ENCODE measurements around the gene CTU1. TPM values are rescaled to one million over a fixed set of nuclear protein-coding genes. Genes with fewer than 3 reads are reported as not detected.

Gene CTU1
- total RNA-seq, 1 donor from 2014 or later: 7.4 TPM

DNA sequence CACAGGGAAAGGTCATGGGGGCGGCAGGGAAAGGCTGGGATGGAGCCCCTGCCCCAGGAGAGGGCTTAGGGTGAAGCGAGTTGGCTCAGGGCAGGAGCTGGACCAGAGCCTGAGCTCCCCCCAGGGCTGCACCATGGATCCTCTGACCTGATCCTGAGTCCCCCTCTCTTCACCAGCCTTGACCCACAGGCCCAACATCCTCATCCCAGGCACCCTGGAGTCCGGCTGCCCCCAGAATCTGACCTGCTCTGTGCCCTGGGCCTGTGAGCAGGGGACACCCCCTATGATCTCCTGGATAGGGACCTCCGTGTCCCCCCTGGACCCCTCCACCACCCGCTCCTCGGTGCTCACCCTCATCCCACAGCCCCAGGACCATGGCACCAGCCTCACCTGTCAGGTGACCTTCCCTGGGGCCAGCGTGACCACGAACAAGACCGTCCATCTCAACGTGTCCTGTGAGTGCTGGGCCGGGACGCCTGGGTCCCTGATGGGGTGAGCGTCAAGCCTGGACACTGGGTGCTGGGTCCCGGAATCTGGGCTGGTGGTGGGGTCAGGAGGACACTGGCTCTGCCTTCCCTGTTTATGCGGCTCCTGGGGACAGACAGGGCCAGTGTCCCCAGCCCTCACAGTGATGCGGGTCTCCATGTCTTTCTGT, 17.3 kb upstream of the CTU1 start:
- Mint-ChIP-seq H3K36me3 (ENCODE audit: insufficient read depth) (no peaks in the 10 kb centered on the region), H3K4me3 (ENCODE audit: low read depth) (no peak overlapping the region), H3K9me3 (ENCODE audit: low read depth) (no peaks in the 10 kb centered on the region), H3K27me3 (peaks cover 10% of the 10 kb centered on the region), H3K27ac (no peak overlapping the region), H3K4me1 (ENCODE audit: low read depth) (no peaks in the 10 kb centered on the region)
- DNase-seq (ENCODE audit: low spot score, unreplicated experiment): no peak
- TF ChIP-seq, protein P1, sequence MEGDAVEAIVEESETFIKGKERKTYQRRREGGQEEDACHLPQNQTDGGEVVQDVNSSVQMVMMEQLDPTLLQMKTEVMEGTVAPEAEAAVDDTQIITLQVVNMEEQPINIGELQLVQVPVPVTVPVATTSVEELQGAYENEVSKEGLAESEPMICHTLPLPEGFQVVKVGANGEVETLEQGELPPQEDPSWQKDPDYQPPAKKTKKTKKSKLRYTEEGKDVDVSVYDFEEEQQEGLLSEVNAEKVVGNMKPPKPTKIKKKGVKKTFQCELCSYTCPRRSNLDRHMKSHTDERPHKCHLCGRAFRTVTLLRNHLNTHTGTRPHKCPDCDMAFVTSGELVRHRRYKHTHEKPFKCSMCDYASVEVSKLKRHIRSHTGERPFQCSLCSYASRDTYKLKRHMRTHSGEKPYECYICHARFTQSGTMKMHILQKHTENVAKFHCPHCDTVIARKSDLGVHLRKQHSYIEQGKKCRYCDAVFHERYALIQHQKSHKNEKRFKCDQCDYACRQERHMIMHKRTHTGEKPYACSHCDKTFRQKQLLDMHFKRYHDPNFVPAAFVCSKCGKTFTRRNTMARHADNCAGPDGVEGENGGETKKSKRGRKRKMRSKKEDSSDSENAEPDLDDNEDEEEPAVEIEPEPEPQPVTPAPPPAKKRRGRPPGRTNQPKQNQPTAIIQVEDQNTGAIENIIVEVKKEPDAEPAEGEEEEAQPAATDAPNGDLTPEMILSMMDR (IDR thresholded peaks at IDR 0.05; ENCODE audit: unreplicated experiment): no peak

DNA sequence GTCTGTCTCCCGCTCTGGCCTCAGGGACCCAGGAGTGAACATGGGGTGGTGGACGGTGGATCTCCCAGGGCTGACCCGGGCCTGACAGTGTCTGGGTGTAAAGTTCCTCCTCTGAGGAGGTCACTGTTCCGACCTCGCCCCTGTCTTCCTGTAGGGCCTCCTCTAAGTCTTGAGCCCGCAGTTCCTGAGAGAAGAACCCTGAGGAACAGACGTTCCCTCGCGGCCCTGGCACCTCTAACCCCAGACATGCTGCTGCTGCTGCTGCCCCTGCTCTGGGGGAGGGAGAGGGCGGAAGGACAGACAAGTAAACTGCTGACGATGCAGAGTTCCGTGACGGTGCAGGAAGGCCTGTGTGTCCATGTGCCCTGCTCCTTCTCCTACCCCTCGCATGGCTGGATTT, 16.5 kb upstream of the CTU1 start, which contains the start of gene SIGLEC9:
SIGLEC9 (plus strand) TSS at position 178 of the 400 bp plus-strand sequence; CDS start at position 247, 69 bp downstream.
- TF ChIP-seq, protein P1 (IDR thresholded peaks at IDR 0.05; ENCODE audit: unreplicated experiment): no peak
- H3K36me3 Mint-ChIP-seq (ENCODE audit: insufficient read depth): no peaks in the 10 kb centered on the region
- H3K4me3 Mint-ChIP-seq (ENCODE audit: low read depth): no peak within 1 kb of the TSS
- no peaks in the 10 kb centered on the region for H3K9me3 Mint-ChIP-seq (ENCODE audit: low read depth)
- peak within 1 kb of the TSS; percentile 16 for H3K27ac Mint-ChIP-seq
- H3K27me3 Mint-ChIP-seq: peaks cover 8% of the 10 kb centered on the region
- H3K4me1 Mint-ChIP-seq (ENCODE audit: low read depth): no peaks in the 10 kb centered on the region
- no peak for DNase-seq (ENCODE audit: low spot score, unreplicated experiment)

DNA sequence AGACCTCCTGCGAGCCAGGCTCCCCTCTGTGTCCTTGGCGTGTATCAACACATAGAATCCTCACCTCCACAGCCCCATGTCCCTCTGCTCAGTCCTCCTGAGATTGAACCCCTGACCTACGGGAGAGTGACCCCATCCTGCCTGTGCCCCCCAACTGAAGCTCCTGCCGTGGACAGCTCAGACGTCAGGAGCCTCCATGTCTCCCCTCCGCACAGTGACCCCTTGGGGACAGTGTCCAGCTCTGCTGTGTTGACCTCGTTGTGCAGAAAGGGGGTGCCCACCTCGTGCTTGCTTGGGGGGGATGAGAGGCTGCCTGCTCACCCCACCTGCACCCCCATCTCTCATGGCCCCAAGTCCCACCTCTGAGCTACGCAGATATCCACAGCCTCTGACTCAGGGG, 16.0 kb upstream of the CTU1 start:
- Mint-ChIP-seq H3K27ac (no peak overlapping the region), H3K4me1 (ENCODE audit: low read depth) (no peaks in the 10 kb centered on the region)

DNA sequence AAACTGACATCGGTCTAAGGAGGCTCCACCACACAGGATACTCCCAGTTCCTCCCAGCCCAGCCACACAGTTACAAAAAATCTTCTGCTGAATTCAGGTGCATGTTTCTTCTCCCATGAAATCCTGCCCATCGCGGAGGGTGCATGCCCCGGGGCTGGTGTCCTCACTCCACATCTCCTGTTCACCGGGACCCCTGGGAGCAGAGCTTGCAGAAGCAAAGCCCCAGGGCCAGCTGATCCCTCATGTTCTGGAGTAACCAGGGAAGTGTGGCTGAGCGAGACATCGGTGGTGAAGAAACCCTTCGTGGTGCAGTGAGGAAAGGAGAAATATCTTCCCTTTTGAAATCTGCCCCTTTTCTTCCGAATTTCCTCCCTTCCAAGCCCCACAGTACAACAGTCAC, 15.6 kb upstream of the CTU1 start:
- TF ChIP-seq, protein P1 (IDR thresholded peaks at IDR 0.05; ENCODE audit: unreplicated experiment): no peak
- H3K27ac Mint-ChIP-seq: no peak overlapping the region
- no peak for DNase-seq (ENCODE audit: low spot score, unreplicated experiment)
- H3K4me3 Mint-ChIP-seq (ENCODE audit: low read depth): no peak overlapping the region
- no peaks in the 10 kb centered on the region for H3K9me3 Mint-ChIP-seq (ENCODE audit: low read depth)
- H3K27me3 Mint-ChIP-seq: peaks cover 8% of the 10 kb centered on the region
- H3K4me1 Mint-ChIP-seq (ENCODE audit: low read depth): no peaks in the 10 kb centered on the region
- no peaks in the 10 kb centered on the region for H3K36me3 Mint-ChIP-seq (ENCODE audit: insufficient read depth)

More for the DNA sequence above, 16.0 kb upstream of the CTU1 start:
- Mint-ChIP-seq H3K4me3 (ENCODE audit: low read depth) (no peak overlapping the region), H3K27me3 (peaks cover 8% of the 10 kb centered on the region), H3K36me3 (ENCODE audit: insufficient read depth) (no peaks in the 10 kb centered on the region), H3K9me3 (ENCODE audit: low read depth) (no peaks in the 10 kb centered on the region)
- DNase-seq (ENCODE audit: low spot score, unreplicated experiment): no peak
- TF ChIP-seq, protein P1 (IDR thresholded peaks at IDR 0.05; ENCODE audit: unreplicated experiment): no peak

DNA sequence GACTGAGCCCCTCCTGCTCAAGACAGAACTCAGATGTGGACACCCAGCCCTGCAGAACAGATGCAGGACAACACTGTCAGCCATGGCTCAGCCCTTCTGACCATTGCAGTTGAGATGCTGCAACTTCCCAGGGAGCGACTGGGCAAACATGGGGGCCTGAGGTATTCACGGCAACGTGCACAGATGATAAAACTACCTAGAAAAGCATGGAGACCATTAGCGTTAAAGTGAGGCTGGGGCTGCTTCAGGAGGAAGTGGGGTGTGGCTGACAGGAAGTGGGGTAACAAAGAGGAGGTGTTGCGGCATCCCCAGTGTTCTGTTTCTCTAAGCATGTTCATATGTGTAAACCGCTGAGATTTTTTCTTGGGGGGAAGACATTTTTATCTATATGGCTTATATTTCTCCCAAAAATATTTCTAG, 15.2 kb upstream of the CTU1 start:
- Mint-ChIP-seq H3K4me3 (ENCODE audit: low read depth) (no peak overlapping the region), H3K27me3 (peaks cover 8% of the 10 kb centered on the region), H3K9me3 (ENCODE audit: low read depth) (no peaks in the 10 kb centered on the region), H3K27ac (no peak overlapping the region), H3K36me3 (ENCODE audit: insufficient read depth) (no peaks in the 10 kb centered on the region), H3K4me1 (ENCODE audit: low read depth) (no peaks in the 10 kb centered on the region)
- DNase-seq (ENCODE audit: low spot score, unreplicated experiment): no peak
- TF ChIP-seq, protein P1 (IDR thresholded peaks at IDR 0.05; ENCODE audit: unreplicated experiment): no peak

Measured in progenitor cell of endocrine pancreas (in vitro differentiated cells).